ENCODE data around the gene TPGS2.

Gene TPGS2

GRCh38 chr18:36849288-36850006 lies 20.6 kb upstream of the TPGS2 start:
- no peak overlapping the region for H3K27ac ChIP-seq (ENCODE audit: low read depth in 2 of 2, low read length in 2 of 2)
- no peaks in the 10 kb centered on the region for H3K4me1 ChIP-seq (ENCODE audit: control insufficient read depth in 2 of 2, insufficient read depth in 2 of 2, low read length in 2 of 2)
- H3K36me3 ChIP-seq (ENCODE audit: control insufficient read depth in 2 of 2, insufficient read depth in 2 of 2, low read length in 2 of 2), result no peaks in the 10 kb centered on the region
- H3K9me3 ChIP-seq (ENCODE audit: control insufficient read depth in 2 of 2, low read length in 2 of 2), result no peaks in the 10 kb centered on the region
- H3K27me3 ChIP-seq (ENCODE audit: control insufficient read depth in 2 of 2, insufficient read depth in 2 of 2, low read length in 2 of 2), result no peaks in the 10 kb centered on the region
- no peak overlapping the region for H3K9ac ChIP-seq (ENCODE audit: low read depth in 1 of 2, low read length in 2 of 2)
- no peak overlapping the region for H3K4me3 ChIP-seq (ENCODE audit: low read length in 2 of 2)

GRCh38 chr18:36848609-36849008 lies 19.8 kb upstream of the TPGS2 start:
- H3K36me3 ChIP-seq (ENCODE audit: control insufficient read depth in 2 of 2, insufficient read depth in 2 of 2, low read length in 2 of 2), result no peaks in the 10 kb centered on the region
- no peaks in the 10 kb centered on the region for H3K9me3 ChIP-seq (ENCODE audit: control insufficient read depth in 2 of 2, low read length in 2 of 2)
- H3K27me3 ChIP-seq (ENCODE audit: control insufficient read depth in 2 of 2, insufficient read depth in 2 of 2, low read length in 2 of 2), result no peaks in the 10 kb centered on the region
- no peak overlapping the region for H3K27ac ChIP-seq (ENCODE audit: low read depth in 2 of 2, low read length in 2 of 2)
- H3K4me3 ChIP-seq (ENCODE audit: low read length in 2 of 2), result no peak overlapping the region
- no peak overlapping the region for H3K9ac ChIP-seq (ENCODE audit: low read depth in 1 of 2, low read length in 2 of 2)
- no peaks in the 10 kb centered on the region for H3K4me1 ChIP-seq (ENCODE audit: control insufficient read depth in 2 of 2, insufficient read depth in 2 of 2, low read length in 2 of 2)

DNA sequence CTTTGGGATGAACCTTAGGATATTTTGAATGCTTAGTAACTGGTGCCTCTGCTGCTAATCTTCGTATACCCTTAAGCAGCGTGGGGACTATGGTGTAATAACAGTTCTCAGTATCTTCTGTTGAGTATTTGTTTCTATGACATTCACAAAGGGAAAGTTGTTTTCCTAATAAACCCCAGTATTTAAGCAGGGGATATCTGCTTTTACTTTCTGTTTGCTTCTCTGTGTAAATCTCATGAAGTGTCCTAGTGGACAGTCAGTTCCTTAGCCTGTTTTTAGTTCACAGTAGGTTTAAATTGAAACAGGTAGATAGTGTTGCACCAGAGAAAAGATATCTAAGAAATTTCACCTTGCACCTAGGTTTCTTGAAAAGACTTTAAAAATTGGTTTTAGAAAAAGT lies 15.0 kb upstream of the TPGS2 start:
- Histone ChIP-seq H3K27ac (ENCODE audit: low read depth in 2 of 2, low read length in 2 of 2) (no peak overlapping the region), H3K9ac (ENCODE audit: low read depth in 1 of 2, low read length in 2 of 2) (no peak overlapping the region), H3K9me3 (ENCODE audit: control insufficient read depth in 2 of 2, low read length in 2 of 2) (no peaks in the 10 kb centered on the region), H3K27me3 (ENCODE audit: control insufficient read depth in 2 of 2, insufficient read depth in 2 of 2, low read length in 2 of 2) (no peaks in the 10 kb centered on the region), H3K4me1 (ENCODE audit: control insufficient read depth in 2 of 2, insufficient read depth in 2 of 2, low read length in 2 of 2) (no peaks in the 10 kb centered on the region), H3K36me3 (ENCODE audit: control insufficient read depth in 2 of 2, insufficient read depth in 2 of 2, low read length in 2 of 2) (no peaks in the 10 kb centered on the region), H3K4me3 (ENCODE audit: low read length in 2 of 2) (no peak overlapping the region)

DNA sequence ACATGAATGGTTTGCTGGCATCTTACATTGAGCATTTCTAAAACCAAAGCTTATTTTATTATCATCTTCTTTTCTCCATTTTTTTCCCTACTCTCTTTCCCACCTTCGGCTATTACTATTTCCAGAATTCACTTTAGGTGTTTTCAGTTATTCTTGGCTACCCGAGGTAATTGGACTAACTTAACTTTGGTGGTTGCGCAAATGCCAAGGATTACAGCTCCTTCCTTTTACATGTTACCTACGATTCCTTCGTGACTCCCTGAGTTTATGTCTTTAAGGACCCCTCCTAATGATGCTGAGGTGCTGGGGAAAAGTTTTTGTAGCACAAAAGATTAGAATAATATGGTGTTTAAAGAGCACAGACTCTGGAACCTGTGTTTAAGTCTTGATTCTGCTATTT lies 14.4 kb upstream of the TPGS2 start:
- H3K36me3 ChIP-seq (ENCODE audit: control insufficient read depth in 2 of 2, insufficient read depth in 2 of 2, low read length in 2 of 2), result no peaks in the 10 kb centered on the region
- no peaks in the 10 kb centered on the region for H3K9me3 ChIP-seq (ENCODE audit: control insufficient read depth in 2 of 2, low read length in 2 of 2)
- H3K9ac ChIP-seq (ENCODE audit: low read depth in 1 of 2, low read length in 2 of 2), result no peak overlapping the region
- no peaks in the 10 kb centered on the region for H3K27me3 ChIP-seq (ENCODE audit: control insufficient read depth in 2 of 2, insufficient read depth in 2 of 2, low read length in 2 of 2)
- H3K4me1 ChIP-seq (ENCODE audit: control insufficient read depth in 2 of 2, insufficient read depth in 2 of 2, low read length in 2 of 2), result no peaks in the 10 kb centered on the region
- no peak overlapping the region for H3K4me3 ChIP-seq (ENCODE audit: low read length in 2 of 2)
- no peak overlapping the region for H3K27ac ChIP-seq (ENCODE audit: low read depth in 2 of 2, low read length in 2 of 2)

- H3K27me3 ChIP-seq (ENCODE audit: control insufficient read depth in 2 of 2, insufficient read depth in 2 of 2, low read length in 2 of 2), result no peaks in the 10 kb centered on the region
- H3K9me3 ChIP-seq (ENCODE audit: control insufficient read depth in 2 of 2, low read length in 2 of 2), result no peaks in the 10 kb centered on the region
- H3K27ac ChIP-seq (ENCODE audit: low read depth in 2 of 2, low read length in 2 of 2), result no peak overlapping the region
- no peaks in the 10 kb centered on the region for H3K4me1 ChIP-seq (ENCODE audit: control insufficient read depth in 2 of 2, insufficient read depth in 2 of 2, low read length in 2 of 2)
- no peak overlapping the region for H3K9ac ChIP-seq (ENCODE audit: low read depth in 1 of 2, low read length in 2 of 2)
- peaks cover 0 to 4% of the 10 kb centered on the region in 2 donors for H3K36me3 ChIP-seq (ENCODE audit: control insufficient read depth in 2 of 2, insufficient read depth in 2 of 2, low read length in 2 of 2)
- no peak overlapping the region for H3K4me3 ChIP-seq (ENCODE audit: low read length in 2 of 2)
These were observed 11.0 kb upstream of the TPGS2 start for GRCh38 chr18:36839835-36840234.

DNA sequence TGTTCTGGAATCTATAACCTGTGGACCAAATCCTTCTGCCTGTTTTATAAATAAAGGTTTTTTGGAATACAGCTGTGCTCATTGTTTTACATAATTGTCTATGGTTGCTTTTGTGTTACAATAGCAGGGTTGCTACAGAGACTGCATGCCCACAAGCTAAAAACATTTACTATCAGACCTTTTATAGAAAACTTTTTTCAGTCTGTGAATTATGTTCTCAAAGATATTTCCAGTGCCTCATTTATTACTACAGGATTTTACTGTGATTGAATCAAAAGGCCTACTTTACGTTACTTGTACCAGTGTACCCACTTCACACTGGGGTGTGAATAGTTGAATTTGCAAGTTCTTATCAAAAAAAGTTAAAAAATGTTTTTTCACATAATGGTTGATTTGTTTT lies 7.1 kb upstream of the TPGS2 start:
- no peak overlapping the region for H3K4me3 ChIP-seq (ENCODE audit: low read length in 2 of 2)
- H3K27ac ChIP-seq (ENCODE audit: low read depth in 2 of 2, low read length in 2 of 2), result no peak overlapping the region

DNA sequence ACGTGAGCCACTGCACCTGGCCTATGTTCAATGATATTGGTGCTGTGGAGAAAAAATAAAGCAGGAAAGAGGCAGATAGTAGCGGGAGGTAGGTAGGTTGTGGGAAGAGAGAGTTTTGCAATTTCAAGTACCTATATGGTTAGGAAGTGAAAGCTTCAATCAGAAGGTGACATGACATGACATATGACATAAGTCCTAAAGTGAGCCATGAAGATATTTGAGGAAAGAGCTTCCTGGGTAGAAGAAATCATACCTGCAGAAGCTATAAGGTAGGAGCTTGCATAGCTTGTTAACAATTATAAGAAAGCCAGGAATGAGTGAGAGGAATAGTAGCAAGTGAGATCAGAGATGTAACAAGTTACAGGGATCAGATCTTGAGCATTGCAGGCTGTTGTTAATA lies 4.3 kb upstream of the TPGS2 start:
- Histone ChIP-seq H3K27me3 (ENCODE audit: control insufficient read depth in 2 of 2, insufficient read depth in 2 of 2, low read length in 2 of 2) (no peaks in the 10 kb centered on the region), H3K9ac (ENCODE audit: low read depth in 1 of 2, low read length in 2 of 2) (no peak overlapping the region), H3K4me1 (ENCODE audit: control insufficient read depth in 2 of 2, insufficient read depth in 2 of 2, low read length in 2 of 2) (peaks cover 7 to 9% of the 10 kb centered on the region in 2 donors), H3K36me3 (ENCODE audit: control insufficient read depth in 2 of 2, insufficient read depth in 2 of 2, low read length in 2 of 2) (peaks cover 0 to 4% of the 10 kb centered on the region in 2 donors), H3K27ac (ENCODE audit: low read depth in 2 of 2, low read length in 2 of 2) (no peak overlapping the region), H3K4me3 (ENCODE audit: low read length in 2 of 2) (no peak overlapping the region), H3K9me3 (ENCODE audit: control insufficient read depth in 2 of 2, low read length in 2 of 2) (no peaks in the 10 kb centered on the region)

More for the DNA sequence above, 7.1 kb upstream of the TPGS2 start:
- Histone ChIP-seq H3K27me3 (ENCODE audit: control insufficient read depth in 2 of 2, insufficient read depth in 2 of 2, low read length in 2 of 2) (no peaks in the 10 kb centered on the region), H3K36me3 (ENCODE audit: control insufficient read depth in 2 of 2, insufficient read depth in 2 of 2, low read length in 2 of 2) (peaks cover 0 to 4% of the 10 kb centered on the region in 2 donors), H3K4me1 (ENCODE audit: control insufficient read depth in 2 of 2, insufficient read depth in 2 of 2, low read length in 2 of 2) (no peaks in the 10 kb centered on the region), H3K9ac (ENCODE audit: low read depth in 1 of 2, low read length in 2 of 2) (no peak overlapping the region), H3K9me3 (ENCODE audit: control insufficient read depth in 2 of 2, low read length in 2 of 2) (no peaks in the 10 kb centered on the region)

GRCh38 chr18:36831139-36831538 lies 2.3 kb upstream of the TPGS2 start:
- Histone ChIP-seq H3K4me3 (ENCODE audit: low read length in 2 of 2) (no peak overlapping the region), H3K36me3 (ENCODE audit: control insufficient read depth in 2 of 2, insufficient read depth in 2 of 2, low read length in 2 of 2) (peaks cover 0 to 4% of the 10 kb centered on the region in 2 donors), H3K4me1 (ENCODE audit: control insufficient read depth in 2 of 2, insufficient read depth in 2 of 2, low read length in 2 of 2) (peaks cover 7 to 9% of the 10 kb centered on the region in 2 donors), H3K9ac (ENCODE audit: low read depth in 1 of 2, low read length in 2 of 2) (no peak overlapping the region), H3K27ac (ENCODE audit: low read depth in 2 of 2, low read length in 2 of 2) (no peak overlapping the region), H3K27me3 (ENCODE audit: control insufficient read depth in 2 of 2, insufficient read depth in 2 of 2, low read length in 2 of 2) (no peaks in the 10 kb centered on the region), H3K9me3 (ENCODE audit: control insufficient read depth in 2 of 2, low read length in 2 of 2) (no peaks in the 10 kb centered on the region)

- no peak overlapping the region for H3K27ac ChIP-seq (ENCODE audit: low read depth in 2 of 2, low read length in 2 of 2)
- no peaks in the 10 kb centered on the region for H3K27me3 ChIP-seq (ENCODE audit: control insufficient read depth in 2 of 2, insufficient read depth in 2 of 2, low read length in 2 of 2)
- no peak overlapping the region for H3K9ac ChIP-seq (ENCODE audit: low read depth in 1 of 2, low read length in 2 of 2)
- H3K4me1 ChIP-seq (ENCODE audit: control insufficient read depth in 2 of 2, insufficient read depth in 2 of 2, low read length in 2 of 2), result peaks cover 7 to 9% of the 10 kb centered on the region in 2 donors
- peaks cover 0 to under 1% of the 10 kb centered on the region in 2 donors for H3K36me3 ChIP-seq (ENCODE audit: control insufficient read depth in 2 of 2, insufficient read depth in 2 of 2, low read length in 2 of 2)
- peak overlapping the region in 1 of 2 donors; percentile 97 for H3K4me3 ChIP-seq (ENCODE audit: low read length in 2 of 2)
- H3K9me3 ChIP-seq (ENCODE audit: control insufficient read depth in 2 of 2, low read length in 2 of 2), result no peaks in the 10 kb centered on the region
These were observed 1.3 kb upstream of the TPGS2 start for GRCh38 chr18:36830158-36830495.

DNA sequence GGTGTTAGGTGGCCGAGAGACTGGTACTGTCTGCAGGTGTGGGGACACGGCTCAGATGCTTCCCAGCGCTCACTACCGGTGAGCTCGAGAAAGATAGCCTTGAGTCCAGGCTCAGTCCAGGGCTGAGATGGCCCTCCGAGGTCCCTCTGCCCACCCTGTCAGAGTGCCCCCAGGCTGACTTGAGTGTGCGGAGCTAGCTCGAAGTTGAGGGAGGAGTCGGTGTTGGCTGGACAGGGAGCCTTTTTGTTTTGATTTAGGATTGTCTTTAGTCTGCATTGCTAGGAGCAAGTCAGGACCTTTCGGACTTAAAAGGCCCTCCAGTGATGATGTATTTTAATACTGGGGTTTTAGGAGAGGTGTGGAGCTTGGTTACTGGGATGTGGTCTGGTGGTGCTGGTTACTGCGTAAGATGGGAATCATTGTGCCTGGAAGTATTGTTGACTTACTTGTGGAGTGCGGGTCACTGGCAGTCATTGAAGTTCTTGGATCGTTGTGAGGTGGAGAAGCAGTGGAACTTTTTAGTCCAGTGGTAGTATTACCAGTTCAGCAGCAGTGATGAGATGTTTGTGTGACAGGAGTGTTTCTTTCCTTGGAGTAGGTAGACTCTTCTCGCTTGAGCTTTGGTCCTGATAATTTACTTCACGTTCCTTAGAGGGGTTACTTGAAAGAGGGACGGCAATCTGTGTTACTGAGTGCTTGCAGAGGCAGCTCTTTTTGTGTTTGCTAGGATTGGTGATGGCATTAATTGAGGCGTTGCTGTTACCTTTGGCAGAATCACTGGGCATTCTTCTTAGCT lies 758 bp upstream of the TPGS2 start:
- H3K4me1 ChIP-seq (ENCODE audit: control insufficient read depth in 2 of 2, insufficient read depth in 2 of 2, low read length in 2 of 2), result peaks cover 7 to 9% of the 10 kb centered on the region in 2 donors
- peak overlapping the region; percentile 82 to 86 for H3K27ac ChIP-seq (ENCODE audit: low read depth in 2 of 2, low read length in 2 of 2)
- no peaks in the 10 kb centered on the region for H3K36me3 ChIP-seq (ENCODE audit: control insufficient read depth in 2 of 2, insufficient read depth in 2 of 2, low read length in 2 of 2)
- H3K4me3 ChIP-seq (ENCODE audit: low read length in 2 of 2), result peak overlapping the region; percentile 92 to 97
- no peaks in the 10 kb centered on the region for H3K27me3 ChIP-seq (ENCODE audit: control insufficient read depth in 2 of 2, insufficient read depth in 2 of 2, low read length in 2 of 2)
- no peaks in the 10 kb centered on the region for H3K9me3 ChIP-seq (ENCODE audit: control insufficient read depth in 2 of 2, low read length in 2 of 2)
- peak overlapping the region; percentile 74 to 85 for H3K9ac ChIP-seq (ENCODE audit: low read depth in 1 of 2, low read length in 2 of 2)

Data from mucosa of rectum (tissue), 2 donors.